Mesenteric fat pad (tissue), 1 donor: ENCODE data around the gene PAIP2. TPM values are rescaled to one million over a fixed set of nuclear protein-coding genes. Genes with fewer than 3 reads are reported as not detected.
"Not testable (repeated sequence)": the region's sequence is repeated elsewhere in the genome, so short reads cannot be mapped to it uniquely, and the experiment has no call there.

ENCODE experiments used
- DNase-seq: peaks from one replicate; pipeline ENCODE4 v3.0.0-alpha.2; 2020; ENCODE audit warnings: low spot score
- total RNA-seq: library from RNA; stranded (reverse); fragmentation: NEBNext Ultra II Directional; extraction: Animal tissue kit (Norgen Biotek cat#: 25700); gene quantifications from one replicate; pipeline ENCODE4 v1.2.1, GENCODE V29; 2021
- donor health status: DM: yes; HTN: yes; CAD: no.

PAIP2 gene
- total RNA-seq, 1 donor from 2014 or later, result 79.3 TPM

- DNase-seq, result peak; percentile 60
These were observed 35.6 kb downstream of the PAIP2 start for GRCh38 chr5:139377226-139377625.

GRCh38 chr5:139378101-139378825 is 36.6 kb downstream of the PAIP2 start:
- DNase-seq, result peak; percentile 85

- peak; percentile 72 for DNase-seq
These were observed 37.3 kb downstream of the PAIP2 start for GRCh38 chr5:139378941-139379361.

- no peak for DNase-seq
These were observed 38.2 kb downstream of the PAIP2 start for GRCh38 chr5:139379626-139380449.

- DNase-seq, result no peak
These were observed 40.4 kb downstream of the PAIP2 start for GRCh38 chr5:139381837-139382761.

- DNase-seq, result no peak
These were observed 41.2 kb downstream of the PAIP2 start for GRCh38 chr5:139382807-139383206.

- no peak for DNase-seq
These were observed 41.8 kb downstream of the PAIP2 start, which contains the start of gene SLC23A1 for GRCh38 chr5:139383275-139383992. TSS of gene SLC23A1 (minus strand) at chr5:139383297. CDS start at chr5:139383253, 44 bp downstream.

GRCh38 chr5:139383993-139384590 is 42.4 kb downstream of the PAIP2 start:
- no peak for DNase-seq

GRCh38 chr5:139384591-139385051 is 43.0 kb downstream of the PAIP2 start:
- DNase-seq, result no peak

GRCh38 chr5:139385061-139386049 is 43.7 kb downstream of the PAIP2 start:
- DNase-seq, result no peak

- DNase-seq, result no peak
These were observed 44.4 kb downstream of the PAIP2 start for GRCh38 chr5:139386050-139386438.

- DNase-seq, result not testable (repeated sequence)
These were observed 45.3 kb downstream of the PAIP2 start for GRCh38 chr5:139386956-139387355.

- no peak for DNase-seq
These were observed 46.0 kb downstream of the PAIP2 start for GRCh38 chr5:139387611-139388197.

GRCh38 chr5:139388198-139388821 is 46.7 kb downstream of the PAIP2 start:
- no peak for DNase-seq

GRCh38 chr5:139389701-139390638 is 48.3 kb downstream of the PAIP2 start, which contains the start of gene MZB1:
TSS of gene MZB1 (minus strand) at chr5:139389913. CDS start at chr5:139389856, 57 bp downstream.
- no peak for DNase-seq
